Measurements from ENCODE around the gene TOMM40. TPM values are rescaled to one million over a fixed set of nuclear protein-coding genes. Genes with fewer than 3 reads are reported as not detected.

Gene TOMM40
- polyA plus RNA-seq, 6 donors from 2014 or later: 21.3 to 36.2 (median 25.8) TPM

DNA sequence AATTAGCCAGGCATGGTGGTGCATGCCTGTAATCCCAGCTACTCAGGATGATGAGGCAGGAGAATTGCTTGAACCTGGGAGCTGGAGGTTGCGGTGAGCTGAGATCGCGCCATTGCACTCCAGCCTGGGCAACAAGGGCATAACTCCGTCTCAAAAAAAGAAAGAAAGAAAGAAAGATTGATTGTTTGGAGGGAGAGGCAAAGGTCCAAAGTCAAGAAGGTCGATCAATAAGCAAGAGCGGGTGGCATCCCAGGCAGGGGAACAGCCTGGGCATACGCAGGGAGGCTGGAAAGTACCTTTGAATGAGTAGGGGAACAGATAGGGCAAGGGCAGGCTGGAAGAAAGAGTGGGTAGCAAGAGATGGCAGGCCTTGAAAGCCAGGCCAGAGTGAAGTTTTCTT lies 39.0 kb downstream of the TOMM40 start:
- ATAC-seq (ENCODE audit: low read depth in 2 of 2): no peak
- no peak for DNase-seq
- Mint-ChIP-seq H3K36me3 (no peaks in the 10 kb centered on the region), H3K4me1 (peaks cover 10 to 16% (median 14%) of the 10 kb centered on the region in 3 donors), H3K27me3 (peaks cover 7 to 33% (median 27%) of the 10 kb centered on the region in 3 donors), H3K27ac (peak overlapping the region in 1 of 6 donors; percentile 47), H3K4me3 (no peak overlapping the region), H3K9me3 (no peaks in the 10 kb centered on the region)

- no peak for ATAC-seq (ENCODE audit: low read depth in 2 of 2)
- H3K27me3 Mint-ChIP-seq: peaks cover 7 to 19% (median 13%) of the 10 kb centered on the region in 3 donors
- H3K4me1 Mint-ChIP-seq: peaks cover 7 to 10% (median 9%) of the 10 kb centered on the region in 3 donors
- H3K9me3 Mint-ChIP-seq: no peaks in the 10 kb centered on the region
- no peak for DNase-seq
- H3K27ac Mint-ChIP-seq: no peak overlapping the region
- H3K4me3 Mint-ChIP-seq: no peak overlapping the region
- no peaks in the 10 kb centered on the region for H3K36me3 Mint-ChIP-seq
These were observed 40.5 kb downstream of the TOMM40 start for GRCh38 chr19:44931541-44931940.

DNA sequence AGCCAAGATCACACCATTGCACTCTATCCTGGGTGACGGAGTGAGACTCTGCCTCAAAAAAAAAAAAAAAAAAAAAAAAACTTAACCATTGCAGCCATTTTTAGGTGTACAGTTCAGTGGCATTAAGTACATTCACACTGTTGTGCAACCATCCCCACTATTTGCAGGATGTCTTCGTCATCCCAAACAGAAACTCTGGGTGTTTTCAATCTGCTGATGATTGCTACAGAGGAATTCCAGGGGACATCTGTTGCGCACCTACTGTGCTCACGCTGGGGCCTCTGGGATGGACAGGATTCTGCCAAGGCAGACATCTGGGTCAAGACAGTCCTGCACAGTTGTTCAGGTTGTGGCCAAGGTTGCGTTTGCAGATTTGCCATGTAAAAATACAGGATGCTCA lies 48.6 kb downstream of the TOMM40 start:
- no peak overlapping the region for H3K4me3 Mint-ChIP-seq
- H3K27ac Mint-ChIP-seq: no peak overlapping the region
- ATAC-seq (ENCODE audit: low read depth in 2 of 2) (no peak), DNase-seq (no peak)
- H3K27me3 Mint-ChIP-seq: peaks cover 0 to 2% (median 0%) of the 10 kb centered on the region in 3 donors
- no peaks in the 10 kb centered on the region for H3K36me3 Mint-ChIP-seq
- H3K9me3 Mint-ChIP-seq: no peaks in the 10 kb centered on the region
- H3K4me1 Mint-ChIP-seq: peaks cover 6 to 13% (median 8%) of the 10 kb centered on the region in 3 donors

GRCh38 chr19:44942067-44942571 lies 51.1 kb downstream of the TOMM40 start, which contains the start of gene APOC4:
APOC4 (plus strand) TSS chr19:44942237; CDS start chr19:44942278, 41 bp downstream.
- Mint-ChIP-seq H3K4me1 (peaks cover 6 to 13% (median 8%) of the 10 kb centered on the region in 3 donors), H3K27me3 (no peaks in the 10 kb centered on the region), H3K4me3 (peak within 1 kb of the TSS in 1 of 8 donors; percentile 74), H3K36me3 (no peaks in the 10 kb centered on the region), H3K9me3 (no peaks in the 10 kb centered on the region), H3K27ac (no peak within 1 kb of the TSS)
- no peak for DNase-seq
- no peak for ATAC-seq (ENCODE audit: low read depth in 2 of 2)

GRCh38 chr19:44943801-44944249 lies 52.8 kb downstream of the TOMM40 start:
- peak; percentile 84 to 95 for ATAC-seq (ENCODE audit: low read depth in 2 of 2)
- no peaks in the 10 kb centered on the region for H3K9me3 Mint-ChIP-seq
- H3K27me3 Mint-ChIP-seq: no peaks in the 10 kb centered on the region
- H3K4me3 Mint-ChIP-seq: peak overlapping the region in 2 of 8 donors; percentile 24 to 54
- no peaks in the 10 kb centered on the region for H3K36me3 Mint-ChIP-seq
- peak overlapping the region in 3 of 6 donors; percentile 34 to 75 (median 69) for H3K27ac Mint-ChIP-seq
- DNase-seq: peak; percentile 37
- H3K4me1 Mint-ChIP-seq: peaks cover 6 to 13% (median 8%) of the 10 kb centered on the region in 3 donors

DNA sequence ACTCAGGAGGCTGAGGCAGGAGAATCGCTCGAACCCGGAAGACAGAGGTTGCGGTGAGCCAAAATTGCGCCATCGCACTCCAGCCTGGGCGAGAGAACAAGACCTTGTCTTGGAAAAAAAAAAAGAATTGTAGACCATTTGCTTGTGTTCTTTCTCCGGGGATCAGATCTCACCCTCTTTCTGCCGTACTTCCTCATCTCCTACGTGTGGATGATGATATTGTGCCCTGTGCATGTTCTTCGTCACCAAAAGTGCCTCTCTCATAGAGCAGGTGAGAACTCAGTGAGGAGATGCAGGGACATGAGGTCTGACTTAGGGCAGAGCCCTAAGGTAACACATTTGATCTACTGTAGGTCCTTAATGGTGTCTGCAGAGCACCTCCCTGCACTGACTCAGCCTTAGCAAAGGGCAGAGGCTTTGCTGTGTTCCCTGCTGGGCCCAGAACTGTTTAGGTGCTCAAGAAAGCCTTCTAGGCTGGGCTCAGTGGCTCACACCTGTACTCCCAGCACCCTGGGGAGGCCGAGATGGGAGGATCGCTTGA lies 56.1 kb downstream of the TOMM40 start:
- DNase-seq: no peak
- ATAC-seq (ENCODE audit: low read depth in 2 of 2): no peak
- no peaks in the 10 kb centered on the region for H3K27me3 Mint-ChIP-seq
- peak overlapping the region in 1 of 6 donors; percentile 62 for H3K27ac Mint-ChIP-seq
- H3K9me3 Mint-ChIP-seq: no peaks in the 10 kb centered on the region
- peaks cover 10 to 16% (median 13%) of the 10 kb centered on the region in 3 donors for H3K4me1 Mint-ChIP-seq
- no peaks in the 10 kb centered on the region for H3K36me3 Mint-ChIP-seq
- no peak overlapping the region for H3K4me3 Mint-ChIP-seq

- H3K27ac Mint-ChIP-seq: peak overlapping the region in 1 of 6 donors; percentile 81
These were observed 57.2 kb downstream of the TOMM40 start for GRCh38 chr19:44948237-44948636.

GRCh38 chr19:44948763-44949374 lies 57.8 kb downstream of the TOMM40 start:
- H3K4me3 Mint-ChIP-seq: no peak overlapping the region
- peak overlapping the region in 3 of 6 donors; percentile 69 to 81 (median 74) for H3K27ac Mint-ChIP-seq
- H3K4me1 Mint-ChIP-seq: peaks cover 9 to 15% (median 14%) of the 10 kb centered on the region in 3 donors
- H3K9me3 Mint-ChIP-seq: no peaks in the 10 kb centered on the region
- H3K27me3 Mint-ChIP-seq: no peaks in the 10 kb centered on the region
- no peak for ATAC-seq (ENCODE audit: low read depth in 2 of 2)
- no peaks in the 10 kb centered on the region for H3K36me3 Mint-ChIP-seq
- no peak for DNase-seq

More at GRCh38 chr19:44948237-44948636, 57.2 kb downstream of the TOMM40 start:
- H3K4me1 Mint-ChIP-seq: peaks cover 10 to 16% (median 13%) of the 10 kb centered on the region in 3 donors
- ATAC-seq (ENCODE audit: low read depth in 2 of 2) (no peak), DNase-seq (no peak)
- H3K4me3 Mint-ChIP-seq: no peak overlapping the region
- H3K27me3 Mint-ChIP-seq: no peaks in the 10 kb centered on the region
- H3K9me3 Mint-ChIP-seq: no peaks in the 10 kb centered on the region
- H3K36me3 Mint-ChIP-seq: no peaks in the 10 kb centered on the region

DNA sequence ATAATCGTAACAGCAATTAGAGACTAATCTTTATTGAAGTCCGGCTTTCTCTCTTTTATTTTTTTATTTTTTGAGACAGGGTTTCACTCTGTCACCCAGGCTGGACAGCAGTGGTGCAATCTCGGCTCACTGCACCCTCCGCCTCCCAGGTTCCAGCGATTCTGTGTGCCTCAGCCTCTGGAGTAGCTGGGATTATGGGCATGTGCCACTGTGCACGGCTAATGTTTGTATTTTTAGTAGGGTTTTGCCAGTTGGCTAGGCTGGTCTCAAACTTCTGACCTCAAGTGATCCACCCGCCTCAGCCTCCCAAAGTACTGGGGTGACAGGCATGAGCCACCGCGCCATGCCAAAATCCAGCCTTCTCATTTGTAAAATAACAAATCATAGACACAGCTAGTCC lies 58.5 kb downstream of the TOMM40 start:
- Mint-ChIP-seq H3K27me3 (no peaks in the 10 kb centered on the region), H3K27ac (no peak overlapping the region), H3K9me3 (no peaks in the 10 kb centered on the region), H3K4me3 (peak overlapping the region in 1 of 8 donors; percentile 38), H3K4me1 (peaks cover 8 to 18% (median 15%) of the 10 kb centered on the region in 3 donors), H3K36me3 (no peaks in the 10 kb centered on the region)
- DNase-seq (no peak), ATAC-seq (ENCODE audit: low read depth in 2 of 2) (no peak)

DNA sequence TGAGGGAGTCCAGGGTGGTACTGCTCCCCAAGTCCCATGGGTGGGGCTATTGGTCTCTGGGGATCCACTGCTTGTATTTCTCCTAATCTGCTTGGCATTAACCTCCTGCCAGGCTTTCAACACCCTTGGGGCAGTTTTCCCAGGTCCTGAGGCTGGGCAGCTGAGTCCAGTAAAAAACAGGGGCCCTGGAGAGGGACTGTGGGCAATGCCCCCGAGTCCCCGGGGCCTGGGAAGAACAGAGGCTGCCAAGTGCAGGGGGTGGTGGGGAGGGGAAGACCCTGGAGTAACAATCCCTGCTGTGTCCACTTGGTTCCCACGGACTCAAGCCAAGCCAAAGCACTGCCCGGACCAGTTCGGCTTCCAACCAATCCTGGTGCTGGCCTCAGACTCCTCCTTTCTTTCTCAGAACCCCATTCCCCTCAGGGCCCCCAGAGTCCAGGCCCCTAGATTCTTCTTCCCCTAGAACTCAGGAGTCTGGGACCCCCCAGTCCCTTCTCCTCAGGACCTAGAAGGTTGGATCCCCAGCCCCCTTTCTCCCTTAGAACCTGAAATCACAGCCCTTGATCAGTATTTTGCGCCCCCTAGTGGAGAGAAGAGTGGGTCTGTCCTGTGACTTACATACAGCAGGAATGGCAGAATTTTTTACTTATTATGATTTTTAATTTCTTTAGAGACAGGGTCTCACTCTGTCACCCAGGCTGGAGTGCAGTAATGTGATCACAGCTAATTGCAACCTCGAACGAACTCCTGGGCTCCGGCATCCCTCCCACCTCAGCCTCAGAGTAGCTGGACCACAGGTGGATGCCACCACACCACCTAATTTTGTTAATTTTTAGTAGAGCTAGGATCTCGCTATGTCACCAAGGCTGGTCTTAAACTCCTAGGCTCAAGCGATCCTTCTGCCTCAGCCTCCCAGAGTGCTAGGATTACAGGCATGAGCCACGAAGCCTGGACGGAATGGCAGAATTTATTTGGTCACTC lies 60.4 kb downstream of the TOMM40 start:
- Mint-ChIP-seq H3K4me1 (peaks cover 18 to 31% (median 30%) of the 10 kb centered on the region in 3 donors), H3K27me3 (no peaks in the 10 kb centered on the region), H3K4me3 (peak overlapping the region in 5 of 8 donors; percentile 16 to 82 (median 51)), H3K27ac (peak overlapping the region in 3 of 6 donors; percentile 20 to 96 (median 73)), H3K36me3 (no peaks in the 10 kb centered on the region), H3K9me3 (no peaks in the 10 kb centered on the region)
- ATAC-seq (ENCODE audit: low read depth in 2 of 2) (no peak), DNase-seq (peak; percentile 69)

All from naive B cell (primary cell).